Loucy (cell line): ENCODE data around the gene NKX2-3.

Source experiments
- CTCF ChIP-seq: fragments of 200-600 bp; sonication (generic); conservative IDR thresholded peaks from 2 replicates; pipeline ENCODE4 v1.5.1; 2014; ENCODE audit warnings: mild to moderate bottlenecking, antibody characterized with exemption, low read length
- EZH2phosphoT487 ChIP-seq: fragments of 200-600 bp; IDR thresholded peaks from 2 replicates; pipeline ENCODE4 v1.6.1; 2018; ENCODE audit warnings: antibody characterized with exemption, mild to moderate bottlenecking, moderate library complexity, borderline replicate concordance

DNA sequence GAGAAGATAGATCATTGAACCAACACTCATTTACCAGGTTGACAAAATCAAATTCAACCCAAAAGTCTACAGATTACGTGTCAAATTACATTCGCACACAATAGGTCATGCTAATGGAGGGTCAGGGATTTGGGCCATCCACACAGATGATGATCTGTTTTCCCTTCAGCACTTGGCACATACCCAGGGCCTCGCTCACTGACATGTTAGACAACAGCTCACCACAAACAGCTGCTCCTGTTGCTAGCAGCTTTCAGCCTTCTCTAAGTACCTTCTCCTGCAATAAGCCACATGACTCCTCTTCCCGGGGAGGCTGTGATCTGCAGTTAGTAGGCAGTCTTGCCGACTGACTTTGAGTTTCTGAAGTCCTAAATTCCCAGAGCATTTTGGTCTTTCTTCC lies 18.4 kb downstream of the NKX2-3 start:
- TF ChIP-seq CTCF (no peak), EZH2phosphoT487 (no peak)
